NCI-H526 (cell line): ENCODE data around the gene CCDC33.
"Not testable (repeated sequence)": the region's sequence is repeated elsewhere in the genome, so short reads cannot be mapped to it uniquely, and the experiment has no call there.

Experiments used
- DNase-seq, 2 experiments: peaks; one replicate each; lab custom pipeline; 2025; lab: John Stamatoyannopoulos, UW

Gene CCDC33

GRCh38 chr15:74333093-74333492 lies 97.0 kb downstream of the CCDC33 start:
- DNase-seq = no peak

GRCh38 chr15:74333662-74334061 lies 97.5 kb downstream of the CCDC33 start:
- DNase-seq = no peak

GRCh38 chr15:74334127-74334526 lies 98.0 kb downstream of the CCDC33 start:
- no peak for DNase-seq

GRCh38 chr15:74335396-74335795 lies 99.3 kb downstream of the CCDC33 start:
- no peak for DNase-seq

- DNase-seq = no peak
Observed at GRCh38 chr15:74336061-74337005, 100.2 kb downstream of the CCDC33 start.

- no peak for DNase-seq
Observed at GRCh38 chr15:74337146-74337545, 101.0 kb downstream of the CCDC33 start.

- DNase-seq = no peak
Observed at GRCh38 chr15:74337607-74338211, 101.6 kb downstream of the CCDC33 start.

GRCh38 chr15:74338676-74339075 lies 102.5 kb downstream of the CCDC33 start:
- DNase-seq = no peak

GRCh38 chr15:74339371-74339770 lies 103.2 kb downstream of the CCDC33 start:
- no peak for DNase-seq

- DNase-seq = no peak
Observed at GRCh38 chr15:74340150-74340549, 104.0 kb downstream of the CCDC33 start.

GRCh38 chr15:74343127-74343796 lies 107.1 kb downstream of the CCDC33 start:
- DNase-seq = no peak

- DNase-seq = no peak
Observed at GRCh38 chr15:74343797-74344127, 107.6 kb downstream of the CCDC33 start.

GRCh38 chr15:74345051-74345450 lies 108.9 kb downstream of the CCDC33 start:
- DNase-seq = no peak

- DNase-seq = no peak
Observed at GRCh38 chr15:74347757-74348250, 111.7 kb downstream of the CCDC33 start.

GRCh38 chr15:74349241-74349778 lies 113.2 kb downstream of the CCDC33 start:
- DNase-seq = no peak

GRCh38 chr15:74350295-74351275 lies 114.5 kb downstream of the CCDC33 start:
- no peak for DNase-seq

GRCh38 chr15:74351670-74352069 lies 115.5 kb downstream of the CCDC33 start:
- no peak for DNase-seq

- DNase-seq = no peak
Observed at GRCh38 chr15:74352393-74352910, 116.3 kb downstream of the CCDC33 start.

- DNase-seq = not testable (repeated sequence)
Observed at GRCh38 chr15:74353992-74354391, 117.9 kb downstream of the CCDC33 start.

GRCh38 chr15:74356050-74356449 lies 119.9 kb downstream of the CCDC33 start:
- DNase-seq = not testable (repeated sequence)

- DNase-seq = not testable (repeated sequence)
Observed at GRCh38 chr15:74357514-74357913, 121.4 kb downstream of the CCDC33 start.
